NCI-H2081 (cell line): Measurements from ENCODE around the gene HECW1.

ENCODE experiments used
- DNase-seq, 2 experiments: peaks; one replicate each; lab custom pipeline; 2025; lab: John Stamatoyannopoulos, UW

The HECW1 gene

GRCh38 chr7:43148161-43148731 lies 35.8 kb downstream of the HECW1 start:
- DNase-seq, result no peak

GRCh38 chr7:43151076-43151475 lies 38.6 kb downstream of the HECW1 start:
- no peak for DNase-seq

- no peak for DNase-seq
Observed at GRCh38 chr7:43152696-43153095, 40.2 kb downstream of the HECW1 start.

- no peak for DNase-seq
Observed at GRCh38 chr7:43155636-43156035, 43.2 kb downstream of the HECW1 start.

- no peak for DNase-seq
Observed at GRCh38 chr7:43163885-43164284, 51.4 kb downstream of the HECW1 start.

GRCh38 chr7:43164757-43165156 lies 52.3 kb downstream of the HECW1 start:
- no peak for DNase-seq

GRCh38 chr7:43166686-43167085 lies 54.2 kb downstream of the HECW1 start:
- DNase-seq, result no peak

GRCh38 chr7:43169076-43169475 lies 56.6 kb downstream of the HECW1 start:
- DNase-seq, result no peak

GRCh38 chr7:43170571-43170970 lies 58.1 kb downstream of the HECW1 start:
- DNase-seq, result no peak

GRCh38 chr7:43175570-43176200 lies 63.2 kb downstream of the HECW1 start:
- no peak for DNase-seq

GRCh38 chr7:43179393-43179792 lies 66.9 kb downstream of the HECW1 start:
- DNase-seq, result no peak

- no peak for DNase-seq
Observed at GRCh38 chr7:43192806-43193460, 80.5 kb downstream of the HECW1 start.

- no peak for DNase-seq
Observed at GRCh38 chr7:43193893-43194292, 81.4 kb downstream of the HECW1 start.

- DNase-seq, result no peak
Observed at GRCh38 chr7:43195256-43195655, 82.8 kb downstream of the HECW1 start.

- no peak for DNase-seq
Observed at GRCh38 chr7:43195768-43196167, 83.3 kb downstream of the HECW1 start.

GRCh38 chr7:43196379-43196778 lies 83.9 kb downstream of the HECW1 start:
- DNase-seq, result no peak

- no peak for DNase-seq
Observed at GRCh38 chr7:43198016-43198415, 85.6 kb downstream of the HECW1 start.

GRCh38 chr7:43198599-43199090 lies 86.2 kb downstream of the HECW1 start:
- DNase-seq, result no peak

GRCh38 chr7:43199371-43200160 lies 87.1 kb downstream of the HECW1 start:
- no peak for DNase-seq

GRCh38 chr7:43201912-43202311 lies 89.5 kb downstream of the HECW1 start:
- DNase-seq, result no peak

GRCh38 chr7:43204081-43204480 lies 91.6 kb downstream of the HECW1 start:
- no peak for DNase-seq

- no peak for DNase-seq
Observed at GRCh38 chr7:43205171-43205795, 92.8 kb downstream of the HECW1 start.
